GM18499 (cell line): ENCODE measurements around the gene P2RX4.
"Not testable (repeated sequence)": the region's sequence is repeated elsewhere in the genome, so short reads cannot be mapped to it uniquely, and the experiment has no call there.

Experiments used
- ATAC-seq: cut with Tn5 transposase; IDR thresholded peaks from one replicate; pipeline ENCODE4 v1.9.1; 2021; ENCODE audit warnings: moderate number of reproducible peaks; ENCODE audit not compliant: insufficient read depth, unreplicated experiment

The P2RX4 gene

DNA sequence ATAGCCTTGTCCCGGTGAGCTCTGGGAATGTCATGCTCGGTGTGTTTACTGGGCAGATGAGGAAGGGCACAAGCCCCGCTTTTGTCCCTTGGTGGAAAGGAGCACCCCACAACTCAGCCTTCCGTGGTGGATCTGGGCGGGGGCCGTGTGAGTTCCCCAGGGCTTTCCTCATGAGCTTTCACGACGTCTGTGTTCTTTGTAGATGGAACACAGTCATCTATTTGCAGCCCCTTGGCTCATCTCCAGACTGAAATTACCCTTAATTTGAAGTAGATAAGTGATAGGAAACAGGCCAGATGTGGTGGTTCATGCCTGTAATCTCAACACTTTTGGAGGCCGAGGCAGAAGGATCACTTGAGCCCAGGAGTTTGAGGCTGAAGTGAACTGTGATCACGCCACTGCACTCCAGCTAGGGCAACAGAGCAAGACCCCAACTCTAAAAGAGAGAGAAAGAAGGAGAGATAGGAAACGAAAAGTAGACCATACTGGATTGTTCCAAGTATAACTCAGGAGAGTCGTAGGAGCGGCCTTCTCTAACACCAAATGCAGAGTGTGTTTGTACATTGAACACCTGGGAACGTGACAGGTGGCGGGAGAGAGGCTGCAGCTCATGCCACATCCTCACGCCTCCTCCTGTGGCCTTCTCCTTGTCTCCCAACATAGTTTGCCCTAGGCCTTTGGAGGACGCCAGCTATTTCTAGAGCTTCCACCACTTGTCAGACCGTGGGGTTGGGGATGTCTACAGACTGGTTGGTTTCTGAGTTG lies 8.8 kb downstream of the P2RX4 start:
- no peak for ATAC-seq

DNA sequence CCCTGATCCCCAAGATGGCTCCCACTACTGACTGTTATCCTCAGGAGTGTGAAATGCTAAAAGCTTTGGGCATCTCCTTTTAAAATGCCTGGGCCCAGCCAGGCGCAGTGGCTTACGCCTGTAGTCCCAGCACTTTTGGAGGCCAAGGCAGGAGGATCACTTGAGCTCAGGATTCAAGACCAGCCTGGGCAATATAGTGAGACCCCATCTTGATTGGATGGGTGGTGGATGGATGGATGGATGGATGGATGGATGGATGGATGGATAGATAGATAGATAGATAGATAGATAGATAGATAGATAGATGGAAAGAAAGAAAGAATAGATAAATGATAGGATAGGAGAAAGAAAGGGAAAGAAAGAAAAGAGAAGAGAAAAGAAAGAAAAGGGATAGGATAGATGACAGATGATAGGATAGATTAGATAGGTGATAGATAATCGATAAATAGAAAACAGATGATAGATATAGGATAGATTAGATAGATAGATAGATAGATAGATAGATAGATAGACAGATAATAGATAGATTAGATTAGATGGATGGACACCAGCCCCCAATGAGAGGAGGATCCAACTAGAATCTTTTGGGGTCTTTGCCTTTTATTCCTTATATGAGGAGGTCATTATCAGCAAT lies 9.5 kb downstream of the P2RX4 start:
- ATAC-seq, result no peak

DNA sequence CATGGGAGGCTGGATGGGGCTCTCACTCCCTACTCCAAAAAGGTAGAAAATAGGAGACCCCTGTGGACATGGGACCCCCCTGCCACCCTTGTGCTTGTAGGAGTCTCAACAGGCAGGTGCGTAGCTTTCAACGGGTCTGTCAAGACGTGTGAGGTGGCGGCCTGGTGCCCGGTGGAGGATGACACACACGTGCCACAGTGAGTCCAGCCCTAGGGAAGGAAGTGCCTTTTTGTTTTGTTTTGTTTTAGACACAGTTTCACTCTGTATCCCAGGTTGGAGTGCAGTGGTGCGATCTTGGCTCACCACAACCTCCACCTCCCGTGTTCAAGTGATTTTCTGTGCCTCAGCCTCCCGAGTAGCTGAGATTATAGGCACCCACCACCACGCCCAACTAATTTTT lies 12.9 kb downstream of the P2RX4 start:
- ATAC-seq, result no peak

DNA sequence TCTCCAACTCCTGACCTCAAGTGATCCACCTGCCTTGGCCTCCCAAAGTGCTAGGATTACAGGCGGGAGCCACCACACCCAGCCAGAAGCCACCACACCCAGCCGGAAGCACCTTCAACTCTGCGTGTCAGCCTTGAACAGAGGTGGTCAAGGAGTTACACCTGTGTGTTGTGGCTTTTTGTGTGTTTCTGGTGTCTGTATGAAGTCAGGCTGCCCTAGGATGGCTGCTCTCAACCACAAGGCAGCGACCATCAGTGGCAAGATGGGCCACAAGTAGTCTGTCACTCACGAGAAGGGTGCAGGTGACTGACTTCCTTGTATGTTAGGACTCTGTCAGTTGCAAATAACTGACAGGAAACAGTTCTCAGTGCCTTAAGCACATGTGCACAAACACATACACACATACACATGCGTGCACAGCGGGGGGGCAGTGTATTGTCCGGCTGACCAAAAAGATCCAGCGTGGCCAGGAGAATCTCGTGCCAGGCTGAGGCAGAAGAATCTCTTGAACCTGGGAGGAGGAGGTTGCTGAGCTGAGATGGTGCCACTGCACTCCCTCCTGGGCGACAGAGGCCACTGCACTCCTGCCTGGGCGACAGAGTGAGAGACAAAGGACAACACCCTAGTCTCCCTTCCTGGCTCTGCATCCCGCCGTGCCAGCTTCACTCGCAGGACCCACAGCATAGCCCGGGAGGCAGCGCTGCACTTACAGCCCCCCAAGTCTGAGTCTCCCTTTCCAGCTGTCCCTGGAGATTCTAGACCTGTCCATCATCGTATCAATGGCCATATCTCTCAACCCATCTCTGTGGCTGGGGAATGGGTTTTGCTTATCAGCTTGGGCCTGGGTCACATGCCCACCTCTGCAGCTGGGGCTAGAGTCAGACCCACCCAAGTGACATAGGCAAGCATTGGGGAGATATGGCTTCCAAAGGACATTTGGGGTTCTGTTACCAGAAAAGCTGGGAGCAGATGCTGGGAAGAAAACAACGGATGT lies 13.7 kb downstream of the P2RX4 start:
- no peak for ATAC-seq

DNA sequence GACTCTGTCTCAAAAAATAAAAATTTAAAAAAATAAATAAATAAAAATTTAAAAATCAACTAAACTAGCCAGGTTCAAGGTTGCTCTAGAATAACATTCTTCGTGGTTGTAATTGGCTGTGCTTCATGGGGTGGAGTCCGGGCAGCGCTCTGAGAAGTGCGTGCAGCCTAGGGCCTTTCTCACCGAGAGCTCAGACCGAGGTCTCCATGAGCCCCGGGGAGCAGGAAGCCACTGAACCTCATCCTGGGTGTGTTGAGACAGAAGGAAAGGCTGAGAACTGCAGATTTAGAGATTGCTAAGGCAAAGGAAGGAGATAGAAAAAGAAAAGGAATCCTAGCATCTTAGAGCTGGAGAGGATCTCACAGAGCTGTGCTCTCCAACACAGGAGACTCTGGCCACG lies 14.7 kb downstream of the P2RX4 start:
- ATAC-seq, result no peak

DNA sequence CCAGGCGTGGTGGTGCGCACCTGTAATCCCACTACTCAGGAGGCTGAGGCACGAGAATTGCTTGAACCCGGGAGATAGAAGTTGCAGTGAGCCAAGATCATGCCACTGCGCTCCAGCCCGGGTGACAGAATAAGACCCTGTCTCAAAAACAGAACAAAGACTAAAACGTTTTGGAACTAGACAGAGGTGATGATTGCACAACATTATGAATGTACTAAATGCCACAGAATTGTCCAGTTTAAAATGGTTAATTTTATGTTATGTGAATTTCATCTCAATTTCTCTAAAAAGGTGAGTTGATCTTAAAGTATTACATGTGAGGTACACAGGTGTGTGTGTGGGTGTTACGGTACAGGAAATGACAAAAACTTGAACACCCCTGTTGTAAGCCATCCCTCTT lies 16.5 kb downstream of the P2RX4 start:
- ATAC-seq, result no peak

DNA sequence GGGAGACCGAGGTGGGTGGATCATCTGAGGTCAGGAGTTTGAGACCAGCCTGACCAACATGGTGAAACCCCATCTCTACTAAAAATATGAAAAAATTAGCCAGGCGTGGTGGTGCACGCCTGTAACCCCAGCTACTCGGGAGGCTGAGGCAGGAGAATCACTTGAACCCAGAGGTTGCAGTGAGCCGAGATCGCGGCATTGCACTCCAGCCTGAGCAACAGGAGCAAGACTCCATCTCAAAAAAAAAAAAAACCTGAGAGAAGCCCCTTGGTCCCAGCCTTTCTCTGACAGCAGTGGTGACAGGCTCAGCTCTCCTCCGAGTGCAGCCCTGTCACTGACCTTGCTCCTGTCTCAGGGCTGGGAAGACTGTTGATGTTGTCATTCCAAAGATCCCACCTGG lies 16.9 kb downstream of the P2RX4 start:
- ATAC-seq, result not testable (repeated sequence)

DNA sequence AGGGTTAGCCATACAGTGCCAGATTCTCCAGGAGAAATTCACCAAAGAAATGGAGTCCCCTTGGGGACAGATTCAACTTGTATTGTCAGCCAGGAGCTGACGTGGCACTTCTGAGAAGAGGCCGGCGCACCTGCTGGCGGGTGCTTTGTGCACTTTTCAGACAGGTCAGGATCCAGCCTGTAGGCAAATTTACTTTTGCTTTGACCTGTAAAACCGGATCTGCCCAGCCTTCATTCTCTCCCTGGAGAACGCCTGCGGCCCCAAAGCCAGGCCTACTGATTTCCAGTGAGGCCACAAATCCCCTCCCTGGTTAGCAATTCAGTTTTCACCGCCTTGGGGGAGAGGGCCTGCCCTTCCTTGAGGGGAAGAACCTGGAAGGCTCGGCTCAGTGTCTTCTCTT lies 17.4 kb downstream of the P2RX4 start:
- ATAC-seq, result no peak

DNA sequence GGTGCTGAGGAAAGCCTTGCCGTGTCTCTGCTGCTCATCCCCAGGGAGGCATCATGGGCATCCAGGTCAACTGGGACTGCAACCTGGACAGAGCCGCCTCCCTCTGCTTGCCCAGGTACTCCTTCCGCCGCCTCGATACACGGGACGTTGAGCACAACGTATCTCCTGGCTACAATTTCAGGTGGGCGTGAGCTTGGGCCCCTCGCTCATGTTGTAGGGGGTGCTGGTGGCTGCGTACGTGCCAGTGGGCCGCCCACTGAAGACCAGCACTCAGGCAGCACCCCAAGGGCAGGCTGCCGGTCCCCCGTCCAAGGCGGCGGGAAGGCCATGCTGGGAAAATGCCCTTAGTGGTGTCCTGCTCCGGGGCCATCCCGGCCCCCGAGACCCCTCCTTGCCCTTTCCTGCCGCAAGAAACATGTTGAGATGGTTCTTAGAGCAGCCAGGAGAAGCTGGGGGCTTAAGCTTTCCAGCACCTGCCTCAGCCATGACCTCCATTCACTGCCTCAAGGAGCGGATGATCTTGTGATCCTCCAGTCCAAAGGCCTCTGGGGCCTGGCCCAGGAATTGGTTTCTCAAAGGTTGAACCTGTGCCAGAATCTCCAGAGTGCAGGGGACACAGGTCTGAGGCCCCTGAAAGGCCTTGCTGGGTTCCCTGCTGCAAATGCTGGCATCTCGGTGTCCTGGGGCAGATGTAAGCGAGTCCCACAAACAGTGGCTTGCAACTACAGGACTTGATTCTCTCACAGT lies 19.2 kb downstream of the P2RX4 start:
- ATAC-seq, result no peak

DNA sequence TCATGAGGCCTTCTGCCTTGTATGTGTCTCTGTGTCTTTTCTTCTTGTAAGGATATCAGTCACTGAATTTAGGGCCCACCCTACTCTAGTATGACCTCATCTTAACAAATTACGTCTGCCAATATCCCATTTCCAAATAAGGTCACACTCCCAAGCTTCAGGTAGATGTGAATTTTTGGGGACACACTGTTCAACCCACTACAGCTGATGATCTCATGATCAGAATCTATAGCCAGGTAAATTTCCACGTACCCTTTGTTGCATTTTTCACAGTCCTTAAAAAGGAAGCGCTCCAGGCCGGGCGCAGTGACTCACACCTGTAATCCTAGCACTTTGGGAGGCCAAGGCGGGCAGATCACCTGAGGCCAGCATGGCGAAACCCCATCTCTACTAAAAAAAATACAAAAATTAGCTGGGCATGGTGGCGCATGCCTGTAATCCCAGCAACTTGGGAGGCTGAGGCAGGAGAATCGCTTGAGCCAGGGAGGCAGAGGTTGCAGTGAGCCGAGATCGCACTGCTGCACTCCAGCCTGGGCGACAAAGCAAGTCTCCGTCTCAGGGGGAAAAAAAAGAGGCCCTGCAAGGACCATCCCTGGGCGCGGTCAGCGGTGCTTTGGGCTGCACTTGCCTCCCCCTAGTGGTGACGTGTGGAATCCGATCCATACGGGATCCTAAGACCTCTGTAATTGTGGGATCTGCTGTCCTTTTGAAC lies 20.1 kb downstream of the P2RX4 start:
- ATAC-seq, result not testable (repeated sequence)

DNA sequence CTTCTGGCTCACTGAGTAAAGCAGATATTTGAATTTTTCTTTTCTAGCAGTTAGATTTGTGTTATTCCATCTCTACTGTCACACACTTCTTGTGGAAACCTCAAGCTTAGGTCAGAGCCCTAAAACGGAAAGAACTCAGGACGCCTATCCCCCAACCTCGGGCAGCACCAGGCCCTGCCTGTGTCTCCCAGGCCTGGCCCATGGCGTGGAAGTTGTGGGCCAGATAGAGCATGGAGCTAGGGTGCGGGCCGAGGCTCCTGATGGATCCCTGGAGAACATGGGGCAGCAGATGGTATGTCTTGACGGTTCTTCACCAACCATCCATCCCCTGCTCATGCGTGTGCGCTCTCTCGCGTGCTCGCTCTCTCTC lies 20.6 kb downstream of the P2RX4 start:
- ATAC-seq, result no peak

DNA sequence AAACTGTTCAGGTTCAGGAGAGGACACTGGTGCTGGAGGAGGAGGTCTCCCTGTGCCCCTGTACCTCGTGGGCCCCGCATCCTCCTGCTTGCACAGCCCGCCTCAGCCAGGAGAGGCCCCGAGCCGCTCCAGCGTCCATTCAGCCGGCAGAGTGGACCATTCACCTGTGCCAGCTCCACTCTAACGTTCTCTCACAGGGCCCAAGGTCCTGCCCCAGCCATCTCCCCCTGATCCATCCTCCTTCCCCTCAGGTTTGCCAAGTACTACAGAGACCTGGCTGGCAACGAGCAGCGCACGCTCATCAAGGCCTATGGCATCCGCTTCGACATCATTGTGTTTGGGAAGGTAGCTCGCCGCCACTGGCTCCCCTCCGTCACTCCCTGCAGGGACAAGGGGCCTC lies 22.2 kb downstream of the P2RX4 start:
- no peak for ATAC-seq

DNA sequence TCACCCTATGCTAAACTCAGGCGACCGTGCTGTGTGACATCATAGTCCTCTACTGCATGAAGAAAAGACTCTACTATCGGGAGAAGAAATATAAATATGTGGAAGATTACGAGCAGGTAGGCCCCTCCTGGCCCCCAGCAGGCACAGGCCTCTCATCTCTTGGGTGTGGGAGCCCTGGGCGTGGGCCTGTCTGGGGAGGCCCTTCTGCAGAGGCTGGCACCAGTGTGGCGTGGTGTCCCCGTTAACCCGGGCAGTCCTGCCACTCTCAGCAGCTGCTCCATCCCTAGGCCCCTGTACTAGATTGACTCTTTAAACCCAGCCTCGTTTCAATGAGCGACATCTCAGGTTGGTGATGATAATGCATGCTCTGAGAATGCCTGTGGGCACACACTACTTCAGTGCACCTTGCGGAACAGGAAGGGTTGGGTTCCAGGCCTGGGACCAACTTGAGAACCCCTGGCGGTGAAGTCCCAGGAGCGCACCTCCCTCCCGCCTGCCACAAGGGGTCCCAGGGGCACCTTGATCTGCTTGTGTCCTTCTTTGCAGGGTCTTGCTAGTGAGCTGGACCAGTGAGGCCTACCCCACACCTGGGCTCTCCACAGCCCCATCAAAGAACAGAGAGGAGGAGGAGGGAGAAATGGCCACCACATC lies 23.2 kb downstream of the P2RX4 start:
- ATAC-seq, result no peak

DNA sequence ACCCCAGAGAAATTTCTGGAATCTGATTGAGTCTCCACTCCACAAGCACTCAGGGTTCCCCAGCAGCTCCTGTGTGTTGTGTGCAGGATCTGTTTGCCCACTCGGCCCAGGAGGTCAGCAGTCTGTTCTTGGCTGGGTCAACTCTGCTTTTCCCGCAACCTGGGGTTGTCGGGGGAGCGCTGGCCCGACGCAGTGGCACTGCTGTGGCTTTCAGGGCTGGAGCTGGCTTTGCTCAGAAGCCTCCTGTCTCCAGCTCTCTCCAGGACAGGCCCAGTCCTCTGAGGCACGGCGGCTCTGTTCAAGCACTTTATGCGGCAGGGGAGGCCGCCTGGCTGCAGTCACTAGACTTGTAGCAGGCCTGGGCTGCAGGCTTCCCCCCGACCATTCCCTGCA lies 23.7 kb downstream of the P2RX4 start:
- no peak for ATAC-seq

DNA sequence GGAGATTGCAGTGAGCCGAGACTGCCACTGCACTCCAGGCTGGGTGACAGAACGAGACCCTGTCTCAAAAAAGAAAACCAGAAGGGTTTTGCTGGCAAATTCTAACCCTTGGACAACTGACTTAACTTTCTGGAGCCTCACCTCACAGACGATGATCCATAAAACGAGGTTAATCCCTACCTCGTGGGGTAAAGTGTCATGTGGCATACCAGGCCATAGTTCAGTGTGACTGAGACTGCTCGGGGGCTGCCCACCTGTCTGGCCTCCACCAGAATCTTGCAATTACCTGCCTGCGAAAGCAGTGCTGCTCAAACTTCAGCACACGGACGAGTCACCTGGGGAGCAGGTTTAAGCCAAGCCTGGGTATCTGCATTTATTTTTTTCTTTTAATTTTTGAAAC lies 26.8 kb downstream of the P2RX4 start:
- ATAC-seq, result no peak

DNA sequence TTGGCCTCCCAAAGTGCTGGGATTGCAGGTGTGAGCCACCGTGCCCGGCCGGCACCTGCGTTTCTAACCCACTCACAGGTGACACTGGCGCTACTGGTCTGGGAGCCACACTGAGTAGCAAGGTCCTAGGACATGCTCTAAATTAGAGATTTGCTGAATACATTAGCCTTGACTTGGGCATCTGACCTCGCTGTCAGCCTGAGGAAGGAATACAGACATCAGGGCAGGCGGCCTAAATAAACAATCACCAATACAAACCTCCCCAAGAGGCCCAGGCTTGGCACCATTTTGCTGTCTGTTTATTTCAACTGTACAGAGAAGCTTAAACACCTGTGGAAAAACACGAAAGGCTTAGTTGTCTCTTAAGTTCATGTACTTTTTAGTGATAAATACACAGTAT lies 27.5 kb downstream of the P2RX4 start:
- ATAC-seq, result no peak

DNA sequence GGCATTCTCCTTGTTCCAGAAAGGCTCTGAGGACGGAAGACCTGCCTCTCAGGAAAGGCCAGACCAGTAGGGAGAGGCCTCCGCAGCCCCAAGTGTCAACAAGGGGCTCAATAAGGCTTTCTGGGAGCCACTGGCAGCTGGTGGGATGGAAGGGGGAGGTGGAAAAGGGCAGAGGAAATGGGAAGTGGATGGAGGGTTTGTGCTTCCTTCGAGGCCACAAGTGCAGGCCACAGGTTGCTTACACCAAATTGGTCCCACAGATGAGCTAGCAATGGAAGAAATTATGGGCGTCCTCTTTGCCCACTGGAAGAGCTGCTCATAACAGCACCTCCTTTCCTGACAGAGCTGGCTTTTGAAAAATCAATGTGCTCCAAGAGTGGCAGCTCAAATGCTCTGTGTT lies 28.2 kb downstream of the P2RX4 start:
- no peak for ATAC-seq

DNA sequence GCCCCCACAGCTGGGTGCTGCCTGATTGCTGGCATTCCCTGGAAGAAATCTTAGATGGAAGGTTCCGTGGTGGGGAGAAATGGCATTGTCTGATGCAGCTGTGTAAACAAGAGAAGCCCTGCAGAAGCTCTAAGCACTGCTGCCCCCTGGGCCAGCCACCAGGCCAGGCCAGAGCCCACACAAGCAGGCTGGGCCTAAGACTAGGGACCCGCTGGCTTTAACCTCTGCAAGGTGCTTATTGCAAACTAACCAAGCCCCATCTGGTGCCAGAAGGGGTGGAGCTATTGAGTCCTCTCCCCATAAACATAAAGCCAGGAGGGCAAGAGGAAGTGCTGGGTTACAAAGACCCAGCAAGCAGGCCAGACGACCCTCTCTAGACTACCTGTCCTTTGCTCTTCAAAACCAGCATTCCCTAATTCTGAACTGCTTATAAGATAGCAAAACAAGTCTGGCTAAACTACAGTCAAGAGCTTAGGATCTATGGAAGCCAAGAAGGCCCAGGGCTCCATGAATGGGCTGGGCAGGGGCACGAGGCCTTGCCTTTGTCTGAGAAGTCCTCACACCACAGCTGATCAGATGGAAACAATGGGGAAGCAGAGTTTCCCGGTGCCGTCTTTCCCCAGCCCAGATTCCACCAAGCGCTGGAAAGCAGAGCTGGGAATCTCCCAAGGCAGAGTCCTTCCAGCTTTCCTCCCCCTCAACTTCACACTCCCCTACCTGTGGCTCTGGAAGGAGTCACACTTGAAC lies 28.8 kb downstream of the P2RX4 start:
- ATAC-seq, result no peak
